ENCODE results near the gene MFSD6.

- TF ChIP-seq CTCF (IDR thresholded peaks at IDR 0.05) (no peak), POLR2A (IDR thresholded peaks at IDR 0.05) (no peak)
Observed at GRCh38 chr2:190415251-190415650, 7.1 kb downstream of the MFSD6 start.
